GM23338 (cell line): Measurements from ENCODE around the gene DRAXIN. TPM values are rescaled to one million over a fixed set of nuclear protein-coding genes. Genes with fewer than 3 reads are reported as not detected.

Source experiments
- ATAC-seq: fragments of 200-7000 bp; cut with Tn5 transposase; 3 replicates; pipeline ENCODE4 v1.9.1; 2020
- DNase-seq: peaks from one replicate; pipeline ENCODE4 v3.0.0-alpha.2; 2015; ENCODE audit warnings: low spot score
- H2AFZ ChIP-seq: fragments of 200-600 bp; sonication (generic); 2 replicates; pipeline ENCODE4 v1.8.0; 2016; ENCODE audit warnings: antibody characterized with exemption, mild to moderate bottlenecking, moderate library complexity
- H3F3A ChIP-seq: fragments of 200-600 bp; sonication (generic); replicated peaks from 2 replicates; pipeline ENCODE4 v1.8.0; 2017; ENCODE audit warnings: antibody characterized with exemption, mixed run types, low read depth
- H3K27ac ChIP-seq: fragments of 200-600 bp; sonication (generic); 2 replicates; pipeline ENCODE4 v1.6.1; 2016; ENCODE audit warnings: low read depth
- H3K27me3 ChIP-seq: fragments of 200-600 bp; sonication (generic); 2 replicates; pipeline ENCODE4 v1.8.0; 2016; ENCODE audit warnings: mild to moderate bottlenecking, mixed run types, moderate library complexity; ENCODE audit not compliant: insufficient read depth
- H3K36me3 ChIP-seq: fragments of 200-600 bp; sonication (generic); 2 replicates; pipeline ENCODE4 v1.8.0; 2016; ENCODE audit warnings: mild to moderate bottlenecking; ENCODE audit not compliant: insufficient read depth
- H3K4me1 ChIP-seq: fragments of 200-600 bp; sonication (generic); 2 replicates; pipeline ENCODE4 v1.8.0; 2016; ENCODE audit warnings: mild to moderate bottlenecking, moderate library complexity; ENCODE audit not compliant: insufficient read depth
- H3K4me2 ChIP-seq: fragments of 200-600 bp; sonication (generic); 2 replicates; pipeline ENCODE4 v1.7.1; 2017; ENCODE audit warnings: mixed run types
- H3K4me3 ChIP-seq: fragments of 200-600 bp; sonication (generic); 2 replicates; pipeline ENCODE4 v1.6.1; 2016; ENCODE audit warnings: mixed run types
- H3K79me2 ChIP-seq: fragments of 200-600 bp; sonication (generic); replicated peaks from 2 replicates; pipeline ENCODE4 v1.8.0; 2017; ENCODE audit warnings: mild to moderate bottlenecking; ENCODE audit not compliant: insufficient read depth
- H3K9me2 ChIP-seq: fragments of 200-600 bp; sonication (generic); 2 replicates; pipeline ENCODE4 v1.8.0; 2017; ENCODE audit not compliant: insufficient read depth
- H4K20me1 ChIP-seq: fragments of 200-600 bp; sonication (generic); replicated peaks from 2 replicates; pipeline ENCODE4 v1.8.0; 2017; ENCODE audit warnings: mild to moderate bottlenecking; ENCODE audit not compliant: insufficient read depth
- H3K27ac Mint-ChIP-seq: 2 replicates; pipeline ENCODE4 v1.8.0; 2020; ENCODE audit warnings: inconsistent platforms, mild to moderate bottlenecking, moderate library complexity, mixed read lengths
- H3K27me3 Mint-ChIP-seq: 3 replicates; pipeline ENCODE4 v1.8.0; 2022; ENCODE audit warnings: low read depth, mild to moderate bottlenecking, moderate library complexity, mixed read lengths, inconsistent platforms; ENCODE audit not compliant: insufficient read depth, poor library complexity
- H3K36me3 Mint-ChIP-seq: 3 replicates; pipeline ENCODE4 v1.8.0; 2021; ENCODE audit warnings: low read depth, mild to moderate bottlenecking, inconsistent platforms, moderate library complexity, mixed read lengths
- H3K4me1 Mint-ChIP-seq: 3 replicates; pipeline ENCODE4 v1.8.0; 2020; ENCODE audit warnings: mild to moderate bottlenecking, inconsistent platforms, mixed read lengths
- H3K4me3 Mint-ChIP-seq: 3 replicates; pipeline ENCODE4 v1.8.0; 2021; ENCODE audit warnings: moderate library complexity, mild to moderate bottlenecking, inconsistent platforms, mixed read lengths
- H3K9me3 Mint-ChIP-seq: 3 replicates; pipeline ENCODE4 v1.8.0; 2020; ENCODE audit warnings: moderate library complexity, mild to moderate bottlenecking, inconsistent platforms, mixed read lengths
- CREB1 ChIP-seq: fragments of 250-450 bp; sonication (Bioruptor Pico); IDR thresholded peaks from 2 replicates; pipeline ENCODE4 v1.5.0; 2020; ENCODE audit warnings: low read depth, mild to moderate bottlenecking, moderate library complexity
- CTCF ChIP-seq, 2 experiments: fragments of 200-600 bp in 1 of 2; sonication (generic) in 1 of 2; conservative IDR thresholded peaks; 2 replicates each; pipeline versions ENCODE4 v1.5.1 to v1.6.1; 2016 to 2017; ENCODE audit warnings: antibody characterized with exemption in 2 of 2, low read depth in 2 of 2, mild to moderate bottlenecking in 2 of 2, moderate library complexity in 1 of 2
- ETS1 ChIP-seq: IDR thresholded peaks from 2 replicates; pipeline ENCODE4 v1.6.1; 2016; ENCODE audit warnings: antibody characterized with exemption
- EZH2 ChIP-seq: fragments of 200-600 bp; sonication (generic); IDR thresholded peaks from one replicate; pipeline ENCODE4 v1.8.0; 2017; ENCODE audit warnings: antibody characterized with exemption, mild to moderate bottlenecking, low read depth; ENCODE audit not compliant: unreplicated experiment
- EZH2phosphoT487 ChIP-seq: fragments of 200-600 bp; sonication (generic); IDR thresholded peaks from one replicate; pipeline ENCODE4 v1.8.1; 2018; ENCODE audit warnings: antibody characterized with exemption; ENCODE audit not compliant: unreplicated experiment
- JUNB ChIP-seq: IDR thresholded peaks from one replicate; pipeline ENCODE4 v1.6.1; 2016; ENCODE audit warnings: antibody characterized with exemption; ENCODE audit not compliant: unreplicated experiment
- NANOG ChIP-seq: IDR thresholded peaks from 2 replicates; pipeline ENCODE4 v1.6.1; 2016; ENCODE audit warnings: antibody characterized with exemption, borderline replicate concordance
- POLR2AphosphoS5 ChIP-seq: IDR thresholded peaks from 2 replicates; pipeline ENCODE4 v1.6.1; 2016; ENCODE audit warnings: antibody characterized with exemption, low read depth
- REST ChIP-seq: IDR thresholded peaks from one replicate; pipeline ENCODE4 v1.6.1; 2018; ENCODE audit warnings: antibody characterized with exemption; ENCODE audit not compliant: unreplicated experiment
- STAT1 ChIP-seq: IDR thresholded peaks from one replicate; pipeline ENCODE4 v1.6.1; 2016; ENCODE audit warnings: antibody characterized with exemption; ENCODE audit not compliant: unreplicated experiment
- ZNF114 ChIP-seq: fragments of 250-450 bp; sonication (Bioruptor Pico); IDR thresholded peaks from 2 replicates; pipeline ENCODE4 v1.5.0; 2020; ENCODE audit warnings: mild to moderate bottlenecking, moderate library complexity
- ZNF331 ChIP-seq: fragments of 250-450 bp; sonication (Bioruptor Pico); IDR thresholded peaks from 2 replicates; pipeline ENCODE4 v1.5.0; 2020; ENCODE audit warnings: low read depth, mild to moderate bottlenecking, moderate library complexity
- ZNF462 ChIP-seq: fragments of 250-450 bp; sonication (Bioruptor Pico); IDR thresholded peaks from 2 replicates; pipeline ENCODE4 v1.5.0; 2020; ENCODE audit warnings: mild to moderate bottlenecking, moderate library complexity
- polyA plus RNA-seq: library from polyadenylated mRNA; unstranded; fragments of >200 nt; fragmentation: Nextera tagmentation; extraction: Ambion mirVana; gene quantifications from 2 replicates; pipeline ENCODE4 v1.2.1, GENCODE V29; 2016
- total RNA-seq: library from RNA; depleted of rRNA; stranded (reverse); fragments of >200 nt; shearing (Covaris generic); gene quantifications from 2 replicates; pipeline ENCODE4 v1.2.3, GENCODE V29; 2014

DRAXIN gene
- total and polyA plus RNA-seq, 2 experiments from 2014 or later: 7.6 to 23.0 TPM

GRCh38 chr1:11748294-11749202, 57.0 kb downstream of the DRAXIN start:
- Mint-ChIP-seq H3K27ac (no peak overlapping the region), H3K27me3 (peaks cover 17% of the 10 kb centered on the region), H3K4me3 (no peak overlapping the region), H3K36me3 (peaks cover 25% of the 10 kb centered on the region), H3K9me3 (no peaks in the 10 kb centered on the region), H3K4me1 (peaks cover 20% of the 10 kb centered on the region)
- Histone ChIP-seq H3K27ac (no peak overlapping the region), H4K20me1 (no peaks in the 10 kb centered on the region), H3K4me3 (no peak overlapping the region), H3K79me2 (no peaks in the 10 kb centered on the region), H2AFZ (no peak overlapping the region), H3K27me3 (no peaks in the 10 kb centered on the region), H3F3A (peaks cover 5% of the 10 kb centered on the region; the same call in 1 of the 2 replicates), H3K36me3 (no peaks in the 10 kb centered on the region; the same call in 1 of the 2 replicates), H3K4me2 (no peak overlapping the region), H3K4me1 (no peaks in the 10 kb centered on the region; the same call in 1 of the 2 replicates), H3K9me2 (no peaks in the 10 kb centered on the region)
- TF ChIP-seq CREB1 (CRISPR knock-in tag): no peak
- TF ChIP-seq POLR2AphosphoS5: no peak
- TF ChIP-seq JUNB: no peak
- no peak for TF ChIP-seq ZNF331 (CRISPR knock-in tag)
- no peak for TF ChIP-seq NANOG
- no peak for TF ChIP-seq STAT1
- no peak for TF ChIP-seq ZNF114 (CRISPR knock-in tag)
- TF ChIP-seq ZNF462: no peak
- TF ChIP-seq REST: no peak
- no peak for TF ChIP-seq ETS1
- no peak for TF ChIP-seq EZH2phosphoT487
- no peak for TF ChIP-seq EZH2
- no peak for TF ChIP-seq CTCF (conservative IDR thresholded peaks at IDR 0.05; ENCODE audit: low read depth in 2 of 2)
- DNase-seq (no peak), ATAC-seq (no peak)
